Parathyroid adenoma (tissue), 2 donors: ENCODE results near the gene ZNF281.
"Not testable (repeated sequence)": the region's sequence is repeated elsewhere in the genome, so short reads cannot be mapped to it uniquely, and the experiment has no call there.

Experiments
- H2AFZ ChIP-seq: fragments of 300-600 bp; sonication (generic); one replicate; pipeline ENCODE4 v1.7.0; 2017; ENCODE audit warnings: antibody characterized with exemption, mild to moderate bottlenecking
- H3K27ac ChIP-seq: fragments of 300-600 bp; sonication (generic); one replicate; pipeline ENCODE4 v1.7.0; 2017
- H3K27me3 ChIP-seq: fragments of 300-600 bp; sonication (generic); one replicate; pipeline ENCODE4 v1.7.0; 2017; ENCODE audit warnings: low read length; ENCODE audit not compliant: control insufficient read depth, insufficient read depth
- H3K36me3 ChIP-seq: fragments of 300-600 bp; sonication (generic); one replicate; pipeline ENCODE4 v1.7.0; 2017; ENCODE audit warnings: low read length; ENCODE audit not compliant: control insufficient read depth, insufficient read depth
- H3K4me1 ChIP-seq: fragments of 300-600 bp; sonication (generic); one replicate; pipeline ENCODE4 v1.7.0; 2017; ENCODE audit warnings: control low read depth
- H3K4me2 ChIP-seq: fragments of 300-600 bp; sonication (generic); one replicate; pipeline ENCODE4 v1.7.0; 2017; ENCODE audit warnings: low read length
- H3K4me3 ChIP-seq: fragments of 300-600 bp; sonication (generic); one replicate; pipeline ENCODE4 v1.7.0; 2017; ENCODE audit warnings: low read depth, low read length
- H3K79me2 ChIP-seq: fragments of 300-600 bp; sonication (generic); one replicate; pipeline ENCODE4 v1.7.0; 2017; ENCODE audit warnings: control low read depth
- H3K9ac ChIP-seq: fragments of 300-600 bp; sonication (generic); one replicate; pipeline ENCODE4 v1.7.0; 2017; ENCODE audit warnings: mild to moderate bottlenecking
- H3K9me3 ChIP-seq: fragments of 300-600 bp; sonication (generic); one replicate; pipeline ENCODE4 v1.7.0; 2017; ENCODE audit warnings: low read length; ENCODE audit not compliant: control insufficient read depth
- CTCF ChIP-seq: fragments of 300-600 bp; sonication (generic); IDR thresholded peaks from one replicate; pipeline ENCODE4 v1.7.0; 2017; ENCODE audit warnings: antibody characterized with exemption, mild to moderate bottlenecking
- donor health status: primary hyperparathyroidism.

Gene ZNF281

GRCh38 chr1:200364091-200364759 lies 45.6 kb downstream of the ZNF281 start:
- Histone ChIP-seq H3K9me3 (no peaks in the 10 kb centered on the region), H3K27me3 (no peaks in the 10 kb centered on the region), H3K27ac (no peak overlapping the region)

GRCh38 chr1:200363264-200363933 lies 46.4 kb downstream of the ZNF281 start:
- H3K27ac ChIP-seq: no peak overlapping the region
- TF ChIP-seq CTCF: no peak

More at GRCh38 chr1:200364091-200364759, 45.6 kb downstream of the ZNF281 start:
- H3K9ac ChIP-seq: no peak overlapping the region
- no peaks in the 10 kb centered on the region for H3K4me1 ChIP-seq
- TF ChIP-seq CTCF: no peak
- no peak overlapping the region for H3K4me3 ChIP-seq
- no peaks in the 10 kb centered on the region for H3K36me3 ChIP-seq
- H3K79me2 ChIP-seq: no peaks in the 10 kb centered on the region
- H2AFZ ChIP-seq: no peak overlapping the region
- H3K4me2 ChIP-seq: no peak overlapping the region

GRCh38 chr1:200362421-200362820 lies 47.4 kb downstream of the ZNF281 start:
- no peak overlapping the region for H3K4me3 ChIP-seq
- no peaks in the 10 kb centered on the region for H3K27me3 ChIP-seq
- no peak overlapping the region for H3K27ac ChIP-seq
- H3K4me2 ChIP-seq: no peak overlapping the region
- no peaks in the 10 kb centered on the region for H3K79me2 ChIP-seq
- no peaks in the 10 kb centered on the region for H3K9me3 ChIP-seq
- no peak for TF ChIP-seq CTCF
- no peaks in the 10 kb centered on the region for H3K36me3 ChIP-seq
- no peaks in the 10 kb centered on the region for H3K4me1 ChIP-seq
- no peak overlapping the region for H3K9ac ChIP-seq
- no peak overlapping the region for H2AFZ ChIP-seq

More at GRCh38 chr1:200363264-200363933, 46.4 kb downstream of the ZNF281 start:
- H3K4me2 ChIP-seq: no peak overlapping the region
- H3K27me3 ChIP-seq: no peaks in the 10 kb centered on the region
- H3K9me3 ChIP-seq: no peaks in the 10 kb centered on the region
- no peaks in the 10 kb centered on the region for H3K79me2 ChIP-seq
- no peaks in the 10 kb centered on the region for H3K4me1 ChIP-seq
- no peak overlapping the region for H3K9ac ChIP-seq
- no peak overlapping the region for H3K4me3 ChIP-seq
- no peak overlapping the region for H2AFZ ChIP-seq
- no peaks in the 10 kb centered on the region for H3K36me3 ChIP-seq

- Histone ChIP-seq H3K4me1 (no peaks in the 10 kb centered on the region), H3K9ac (no peak overlapping the region), H2AFZ (no peak overlapping the region), H3K9me3 (no peaks in the 10 kb centered on the region), H3K27me3 (no peaks in the 10 kb centered on the region), H3K36me3 (no peaks in the 10 kb centered on the region), H3K4me2 (no peak overlapping the region), H3K4me3 (no peak overlapping the region), H3K27ac (no peak overlapping the region), H3K79me2 (no peaks in the 10 kb centered on the region)
- TF ChIP-seq CTCF: no peak
Observed at GRCh38 chr1:200359610-200360163, 50.1 kb downstream of the ZNF281 start.

- H3K4me1 ChIP-seq, H3K4me3 ChIP-seq, H3K79me2 ChIP-seq, H3K9me3 ChIP-seq, H3K27ac ChIP-seq, H3K27me3 ChIP-seq, H3K36me3 ChIP-seq, H3K9ac ChIP-seq, H3K4me2 ChIP-seq, H2AFZ ChIP-seq: not testable (repeated sequence)
Observed at GRCh38 chr1:200357925-200358324, 51.9 kb downstream of the ZNF281 start.
